Measurements from ENCODE around the gene MXRA8.
"Not testable (repeated sequence)": the region's sequence is repeated elsewhere in the genome, so short reads cannot be mapped to it uniquely, and the experiment has no call there.

The MXRA8 gene

DNA sequence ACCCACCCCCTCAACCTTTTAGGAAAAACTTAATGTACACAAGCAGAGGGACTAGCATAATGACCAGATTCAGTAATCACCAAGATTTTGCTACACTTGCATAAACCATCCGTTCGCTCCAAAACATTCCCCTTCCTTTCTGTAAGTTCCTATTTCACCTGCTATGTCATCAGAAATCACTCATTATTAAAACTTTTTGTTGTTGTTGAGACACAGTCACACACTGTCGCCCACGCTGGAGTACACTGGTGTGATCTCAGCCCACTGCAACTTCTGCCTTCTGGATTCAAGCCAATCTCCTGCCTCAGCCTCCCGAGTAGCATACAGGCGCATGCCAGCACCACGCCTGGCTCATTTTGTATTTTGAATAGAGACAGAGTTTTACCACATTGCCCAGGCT is 45.3 kb upstream of the MXRA8 start:
- DNase-seq = no peak
- TF ChIP-seq, protein P1, sequence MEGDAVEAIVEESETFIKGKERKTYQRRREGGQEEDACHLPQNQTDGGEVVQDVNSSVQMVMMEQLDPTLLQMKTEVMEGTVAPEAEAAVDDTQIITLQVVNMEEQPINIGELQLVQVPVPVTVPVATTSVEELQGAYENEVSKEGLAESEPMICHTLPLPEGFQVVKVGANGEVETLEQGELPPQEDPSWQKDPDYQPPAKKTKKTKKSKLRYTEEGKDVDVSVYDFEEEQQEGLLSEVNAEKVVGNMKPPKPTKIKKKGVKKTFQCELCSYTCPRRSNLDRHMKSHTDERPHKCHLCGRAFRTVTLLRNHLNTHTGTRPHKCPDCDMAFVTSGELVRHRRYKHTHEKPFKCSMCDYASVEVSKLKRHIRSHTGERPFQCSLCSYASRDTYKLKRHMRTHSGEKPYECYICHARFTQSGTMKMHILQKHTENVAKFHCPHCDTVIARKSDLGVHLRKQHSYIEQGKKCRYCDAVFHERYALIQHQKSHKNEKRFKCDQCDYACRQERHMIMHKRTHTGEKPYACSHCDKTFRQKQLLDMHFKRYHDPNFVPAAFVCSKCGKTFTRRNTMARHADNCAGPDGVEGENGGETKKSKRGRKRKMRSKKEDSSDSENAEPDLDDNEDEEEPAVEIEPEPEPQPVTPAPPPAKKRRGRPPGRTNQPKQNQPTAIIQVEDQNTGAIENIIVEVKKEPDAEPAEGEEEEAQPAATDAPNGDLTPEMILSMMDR (IDR thresholded peaks at IDR 0.05) = no peak

DNA sequence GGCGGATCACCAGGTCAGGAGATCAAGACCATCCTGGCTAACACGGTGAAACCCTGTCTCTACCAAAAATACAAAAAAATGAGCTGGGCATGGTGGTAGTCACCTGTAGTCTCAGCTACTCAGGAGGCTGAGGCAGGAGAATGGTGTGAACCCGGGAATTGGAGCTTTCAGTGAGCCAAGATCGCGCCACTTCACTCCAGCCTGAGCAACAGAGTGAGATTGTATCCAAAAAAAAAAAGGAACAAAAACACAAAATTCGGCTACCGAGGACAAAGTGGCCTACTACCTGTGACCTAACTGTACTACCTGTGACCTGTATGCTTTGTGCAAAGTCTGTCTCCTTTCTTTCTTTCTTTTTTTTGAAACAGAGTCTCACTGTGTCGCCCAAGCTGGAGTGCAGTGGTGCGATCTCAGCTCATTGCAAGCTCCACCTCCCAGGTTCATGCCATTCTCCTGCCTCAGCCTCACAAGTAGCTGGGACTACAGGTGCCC is 44.6 kb upstream of the MXRA8 start:
- not testable (repeated sequence) for DNase-seq, H3K9me3 ChIP-seq, H3K27ac ChIP-seq, H3K4me3 ChIP-seq, H3K27me3 ChIP-seq
- Histone ChIP-seq H3K4me1 (peaks cover 0 to 46% (median 38%) of the 10 kb centered on the region in 4 donors), H3K36me3 (peaks cover 41 to 55% (median 50%) of the 10 kb centered on the region in 3 donors)
- intact Hi-C loops (cut with DNase I; ENCODE audit: low total_unique reads) = loop anchor here (5.0 kb wide), 1 partner anchor 39 kb away; no protein-coding TSS in a partner anchor

More for the DNA sequence above, 45.3 kb upstream of the MXRA8 start:
- Histone ChIP-seq H3K4me1 (peaks cover 0 to 47% (median 38%) of the 10 kb centered on the region in 4 donors), H3K9me3 (no peaks in the 10 kb centered on the region), H3K36me3 (peaks cover 41 to 54% (median 50%) of the 10 kb centered on the region in 3 donors), H3K27me3 (no peaks in the 10 kb centered on the region), H3K4me3 (no peak overlapping the region), H3K27ac (no peak overlapping the region)
- intact Hi-C loops (cut with DNase I; ENCODE audit: low total_unique reads) = loop anchor here (5.0 kb wide), 1 partner anchor 39 kb away; no protein-coding TSS in a partner anchor

DNA sequence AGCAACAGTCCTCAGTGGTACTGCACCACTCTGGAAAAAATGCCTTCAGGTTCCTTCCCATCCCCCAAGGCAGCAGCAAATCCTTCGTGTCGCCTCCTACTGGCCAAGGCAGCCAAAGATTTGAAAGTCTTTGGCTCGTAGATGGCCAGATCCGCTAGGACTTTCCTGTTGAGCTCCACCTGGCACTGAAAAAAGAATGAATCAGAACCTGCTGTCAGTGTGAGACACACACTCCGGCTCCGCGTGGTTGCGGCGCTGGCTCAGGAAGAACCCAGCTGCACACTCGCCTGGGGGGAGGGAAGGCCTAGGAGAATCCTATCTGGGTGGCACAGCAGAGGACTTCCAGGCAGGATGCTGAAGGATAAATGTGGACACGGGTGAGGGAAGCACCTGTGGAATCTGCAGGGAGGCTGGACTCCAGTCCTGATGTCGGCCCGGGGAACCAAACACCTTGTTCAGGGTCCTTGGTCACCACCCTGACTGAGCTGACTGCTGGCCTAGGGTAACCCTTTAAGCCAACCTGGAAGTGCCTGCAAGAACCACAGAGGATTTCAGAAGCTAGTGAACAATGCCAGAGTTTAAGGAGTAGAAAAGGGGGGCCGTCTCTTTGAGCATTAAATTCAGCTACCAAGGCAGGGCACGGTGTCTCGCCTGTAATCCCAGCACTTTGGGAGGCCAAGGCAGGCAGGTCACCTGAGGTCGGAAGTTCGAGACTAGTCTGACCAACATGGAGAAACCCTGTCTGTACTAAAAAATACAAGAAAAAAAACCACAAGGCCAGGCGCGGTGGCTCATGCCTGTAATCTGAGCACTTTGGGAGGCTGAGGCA is 43.9 kb upstream of the MXRA8 start:
- H3K4me3 ChIP-seq = no peak overlapping the region
- TF ChIP-seq, protein P1 (IDR thresholded peaks at IDR 0.05) = no peak
- H3K4me1 ChIP-seq = peaks cover 0 to 48% (median 41%) of the 10 kb centered on the region in 4 donors
- no peak overlapping the region for H3K27ac ChIP-seq
- H3K36me3 ChIP-seq = peaks cover 48 to 61% (median 56%) of the 10 kb centered on the region in 3 donors
- no peaks in the 10 kb centered on the region for H3K27me3 ChIP-seq
- no peaks in the 10 kb centered on the region for H3K9me3 ChIP-seq
- intact Hi-C loops (cut with DNase I; ENCODE audit: low total_unique reads) = loop anchor here (5.0 kb wide), 1 partner anchor 40 kb away; no protein-coding TSS in a partner anchor
- no peak for DNase-seq

- Histone ChIP-seq H3K9me3 (no peaks in the 10 kb centered on the region), H3K36me3 (peaks cover 54 to 69% (median 63%) of the 10 kb centered on the region in 3 donors), H3K4me1 (peaks cover 0 to 49% (median 45%) of the 10 kb centered on the region in 4 donors), H3K27ac (no peak overlapping the region), H3K4me3 (no peak overlapping the region), H3K27me3 (no peaks in the 10 kb centered on the region)
- intact Hi-C loops (cut with DNase I; ENCODE audit: low total_unique reads) = loop anchor here (5.0 kb wide), 1 partner anchor 41 kb away; no protein-coding TSS in a partner anchor
- TF ChIP-seq, protein P1 (IDR thresholded peaks at IDR 0.05) = no peak
- no peak for DNase-seq
Observed at GRCh38 chr1:1401457-1402010, 43.2 kb upstream of the MXRA8 start.

DNA sequence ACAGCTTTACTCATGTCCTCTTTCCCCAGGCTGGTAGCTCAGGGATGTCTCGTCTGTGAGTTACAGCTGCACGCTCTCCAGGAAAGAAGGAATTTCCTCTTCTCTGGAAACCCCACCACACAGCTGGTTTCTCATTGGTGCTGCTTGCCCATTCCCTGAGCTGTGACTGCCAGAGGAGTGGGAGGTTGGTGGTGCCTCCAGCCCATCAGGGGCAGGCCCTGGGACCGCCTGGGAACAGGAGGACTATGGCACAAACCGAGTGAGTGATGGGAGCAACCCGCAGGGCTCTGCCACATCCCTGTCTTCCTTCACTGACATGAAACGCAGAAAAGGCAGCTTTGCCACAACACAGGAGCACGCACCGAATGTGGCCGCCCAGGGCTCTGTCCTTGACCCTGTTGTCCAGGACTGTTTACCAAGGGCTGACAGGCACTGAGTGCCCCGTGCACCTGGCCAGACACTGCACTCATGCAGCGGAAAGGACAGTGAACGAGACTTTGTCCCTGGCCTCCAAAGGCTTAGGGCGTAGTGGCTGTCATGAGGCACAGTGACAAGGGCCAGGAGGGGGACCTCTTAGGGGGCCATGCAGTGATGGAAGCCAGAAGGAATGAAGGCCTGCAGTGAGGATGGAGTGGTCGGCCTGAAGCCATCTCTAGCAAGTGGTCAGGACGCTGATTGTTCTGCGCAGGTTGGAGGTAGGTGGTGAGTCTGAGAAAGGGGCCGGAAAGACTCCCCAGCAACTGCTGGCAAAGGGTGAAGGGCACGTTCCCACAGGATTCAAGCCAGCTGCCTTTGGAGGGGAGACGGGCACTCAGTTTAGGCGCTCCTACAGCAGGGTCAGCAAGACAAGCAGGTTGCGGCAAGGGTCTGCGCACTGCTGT is 42.5 kb upstream of the MXRA8 start:
- Histone ChIP-seq H3K9me3 (no peaks in the 10 kb centered on the region), H3K27me3 (no peaks in the 10 kb centered on the region), H3K36me3 (peaks cover 54 to 76% (median 65%) of the 10 kb centered on the region in 3 donors), H3K4me3 (peak overlapping the region; percentile 85 to 96), H3K27ac (peak overlapping the region in 1 of 2 donors; percentile 92), H3K4me1 (peaks cover 0 to 46% (median 38%) of the 10 kb centered on the region in 4 donors)
- intact Hi-C loops (cut with DNase I; ENCODE audit: low total_unique reads) = loop anchor here (5.0 kb wide), 1 partner anchor 41 kb away; no protein-coding TSS in a partner anchor
- DNase-seq = no peak
- TF ChIP-seq, protein P1 (IDR thresholded peaks at IDR 0.05) = no peak
